ENCODE measurements around the gene SCYGR2. TPM values are rescaled to one million over a fixed set of nuclear protein-coding genes. Genes with fewer than 3 reads are reported as not detected.

Gene SCYGR2
- total RNA-seq, 2 donors from 2014 or later = not detected

GRCh38 chr2:227615906-227616305 is 17.2 kb downstream of the SCYGR2 start:
- H3K27ac Mint-ChIP-seq = no peak overlapping the region
- no peaks in the 10 kb centered on the region for H3K9me3 ChIP-seq (ENCODE audit: control insufficient read depth, low read length, poor library complexity, severe bottlenecking)
- DNase-seq (no peak), ATAC-seq (no peak)
- no peaks in the 10 kb centered on the region for H3K4me1 Mint-ChIP-seq
- H3K27me3 Mint-ChIP-seq = peaks cover 37% of the 10 kb centered on the region
- H3K36me3 Mint-ChIP-seq (ENCODE audit: low read depth) = peaks cover 5% of the 10 kb centered on the region
- no peak overlapping the region for H3K4me3 Mint-ChIP-seq

GRCh38 chr2:227616631-227617030 is 17.9 kb downstream of the SCYGR2 start:
- H3K27ac Mint-ChIP-seq = no peak overlapping the region
- peaks cover 42% of the 10 kb centered on the region for H3K27me3 Mint-ChIP-seq
- H3K36me3 Mint-ChIP-seq (ENCODE audit: low read depth) = peaks cover 5% of the 10 kb centered on the region
- H3K9me3 ChIP-seq (ENCODE audit: control insufficient read depth, low read length, poor library complexity, severe bottlenecking) = no peaks in the 10 kb centered on the region
- peak overlapping the region; percentile 28 for H3K4me3 Mint-ChIP-seq
- H3K4me1 Mint-ChIP-seq = no peaks in the 10 kb centered on the region
- DNase-seq = no peak
- ATAC-seq = no peak

DNA sequence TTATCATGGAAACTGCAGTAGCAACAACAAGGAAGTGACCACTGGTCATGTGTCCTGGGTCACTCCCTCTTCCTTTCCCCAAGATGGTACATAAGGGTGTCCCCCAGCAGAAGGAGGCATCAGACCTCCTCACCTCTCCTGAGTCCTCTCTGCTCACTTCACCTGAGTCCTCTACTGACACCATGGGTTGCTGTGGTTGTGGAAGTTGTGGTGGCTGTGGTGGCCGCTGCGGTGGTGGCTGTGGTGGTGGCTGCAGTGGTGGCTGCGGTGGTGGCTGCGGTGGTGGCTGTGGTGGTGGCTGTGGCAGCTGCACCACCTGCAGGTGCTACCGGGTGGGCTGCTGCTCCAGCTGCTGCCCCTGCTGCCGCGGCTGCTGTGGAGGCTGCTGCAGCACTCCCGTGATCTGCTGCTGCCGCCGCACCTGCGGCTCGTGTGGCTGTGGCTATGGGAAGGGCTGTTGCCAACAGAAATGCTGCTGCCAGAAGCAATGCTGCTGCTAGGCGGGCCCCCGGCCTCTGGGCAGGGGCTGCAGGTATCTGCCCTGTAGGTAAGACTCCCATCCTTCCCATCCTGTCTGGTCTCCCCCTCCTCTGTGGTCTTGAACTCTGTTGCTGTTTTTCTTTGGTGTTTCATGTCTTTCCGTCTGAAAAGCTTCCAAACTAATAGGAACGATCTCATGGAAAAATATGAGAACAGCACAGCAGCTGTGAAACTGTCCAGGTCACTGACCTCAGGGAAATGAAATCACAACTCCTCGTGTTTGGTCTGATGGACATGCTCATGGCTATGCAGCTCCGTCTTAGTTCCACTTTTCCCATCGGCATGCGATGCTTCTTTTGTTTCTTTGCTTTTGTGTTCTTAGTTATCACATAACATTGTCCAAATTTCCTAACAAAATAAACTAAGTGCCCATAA is 18.9 kb downstream of the SCYGR2 start, which contains the start of gene SCYGR4:
Gene SCYGR4, plus strand, starts transcription at position 183 of the 915 bp plus-strand sequence. Its CDS starts 0 bp downstream, at position 183.
- Mint-ChIP-seq H3K27me3 (peaks cover 34% of the 10 kb centered on the region), H3K4me1 (no peaks in the 10 kb centered on the region), H3K27ac (no peak within 1 kb of the TSS), H3K36me3 (ENCODE audit: low read depth) (peaks cover 4% of the 10 kb centered on the region), H3K4me3 (peak within 1 kb of the TSS; percentile 28)
- H3K9me3 ChIP-seq (ENCODE audit: control insufficient read depth, low read length, poor library complexity, severe bottlenecking) = no peaks in the 10 kb centered on the region
- DNase-seq (no peak), ATAC-seq (no peak)

DNA sequence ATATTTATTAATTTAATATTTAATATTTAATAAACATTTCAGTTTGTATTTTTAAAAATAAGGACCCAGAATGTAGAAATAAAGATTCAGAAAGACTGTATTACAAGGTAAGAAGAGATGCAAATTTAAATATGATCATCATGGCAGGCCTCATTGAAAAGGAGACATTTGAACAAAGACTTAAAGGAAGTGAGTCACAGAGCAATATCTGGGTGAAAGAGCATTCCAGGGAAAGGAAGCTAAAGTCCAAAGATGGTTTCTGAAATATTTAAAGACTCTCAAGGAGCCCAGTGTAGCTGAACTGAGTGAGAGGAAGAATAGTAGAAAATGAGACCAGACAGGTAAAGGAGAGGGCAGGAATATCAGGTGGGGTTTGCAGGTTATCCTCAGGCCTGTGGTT is 24.5 kb downstream of the SCYGR2 start:
- Mint-ChIP-seq H3K4me3 (no peak overlapping the region), H3K27me3 (peaks cover 17% of the 10 kb centered on the region), H3K36me3 (ENCODE audit: low read depth) (peaks cover 2% of the 10 kb centered on the region), H3K27ac (no peak overlapping the region), H3K4me1 (no peaks in the 10 kb centered on the region)
- ATAC-seq (no peak), DNase-seq (no peak)
- H3K9me3 ChIP-seq (ENCODE audit: control insufficient read depth, low read length, poor library complexity, severe bottlenecking) = no peaks in the 10 kb centered on the region

GRCh38 chr2:227625420-227625819 is 26.7 kb downstream of the SCYGR2 start:
- DNase-seq (no peak), ATAC-seq (no peak)
- H3K4me1 Mint-ChIP-seq = no peaks in the 10 kb centered on the region
- H3K9me3 ChIP-seq (ENCODE audit: control insufficient read depth, low read length, poor library complexity, severe bottlenecking) = no peaks in the 10 kb centered on the region
- peaks cover 2% of the 10 kb centered on the region for H3K36me3 Mint-ChIP-seq (ENCODE audit: low read depth)
- peaks cover 39% of the 10 kb centered on the region for H3K27me3 Mint-ChIP-seq
- H3K4me3 Mint-ChIP-seq = no peak overlapping the region
- no peak overlapping the region for H3K27ac Mint-ChIP-seq

DNA sequence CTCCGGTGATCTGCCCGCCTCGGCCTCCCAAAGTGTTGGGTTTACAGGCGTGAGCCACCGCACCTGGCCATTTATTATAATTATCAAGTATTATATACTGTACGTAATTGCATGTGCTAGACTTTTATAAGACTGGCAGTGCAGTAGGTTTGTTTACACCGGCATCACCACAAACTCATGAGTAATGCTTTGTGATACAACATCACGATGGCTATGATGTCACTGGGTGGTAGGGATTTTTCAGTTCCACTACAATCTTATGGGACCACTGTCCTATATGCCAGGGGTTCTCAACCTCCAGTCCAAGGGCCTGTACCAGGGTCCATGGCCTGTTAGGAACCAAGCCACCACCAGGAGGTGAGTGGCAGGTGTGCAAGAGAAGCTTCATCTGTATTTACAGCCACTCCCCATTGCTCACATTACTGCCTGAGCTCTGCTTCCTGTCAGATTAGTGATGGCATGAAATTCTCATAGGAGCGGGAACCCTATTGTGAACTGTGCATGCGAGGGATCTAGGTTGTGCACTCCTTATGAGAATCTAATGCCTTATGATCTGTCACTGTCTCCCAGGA is 28.0 kb downstream of the SCYGR2 start:
- H3K36me3 Mint-ChIP-seq (ENCODE audit: low read depth) = peaks cover 2% of the 10 kb centered on the region
- H3K27ac Mint-ChIP-seq = no peak overlapping the region
- DNase-seq = no peak
- H3K4me1 Mint-ChIP-seq = no peaks in the 10 kb centered on the region
- no peak overlapping the region for H3K4me3 Mint-ChIP-seq
- ATAC-seq = no peak
- H3K9me3 ChIP-seq (ENCODE audit: control insufficient read depth, low read length, poor library complexity, severe bottlenecking) = no peaks in the 10 kb centered on the region
- peaks cover 46% of the 10 kb centered on the region for H3K27me3 Mint-ChIP-seq

GRCh38 chr2:227627769-227628168 is 29.1 kb downstream of the SCYGR2 start:
- H3K4me3 Mint-ChIP-seq = no peak overlapping the region
- no peaks in the 10 kb centered on the region for H3K4me1 Mint-ChIP-seq
- no peak for DNase-seq
- H3K36me3 Mint-ChIP-seq (ENCODE audit: low read depth) = peaks cover 2% of the 10 kb centered on the region
- ATAC-seq = no peak
- no peaks in the 10 kb centered on the region for H3K9me3 ChIP-seq (ENCODE audit: control insufficient read depth, low read length, poor library complexity, severe bottlenecking)
- peaks cover 44% of the 10 kb centered on the region for H3K27me3 Mint-ChIP-seq
- no peak overlapping the region for H3K27ac Mint-ChIP-seq

GRCh38 chr2:227629435-227629834 is 30.7 kb downstream of the SCYGR2 start:
- DNase-seq = no peak
- H3K27me3 Mint-ChIP-seq = peaks cover 44% of the 10 kb centered on the region
- H3K4me3 Mint-ChIP-seq = no peak overlapping the region
- H3K4me1 Mint-ChIP-seq = no peaks in the 10 kb centered on the region
- no peak overlapping the region for H3K27ac Mint-ChIP-seq
- no peaks in the 10 kb centered on the region for H3K9me3 ChIP-seq (ENCODE audit: control insufficient read depth, low read length, poor library complexity, severe bottlenecking)
- H3K36me3 Mint-ChIP-seq (ENCODE audit: low read depth) = no peaks in the 10 kb centered on the region
- no peak for ATAC-seq

DNA sequence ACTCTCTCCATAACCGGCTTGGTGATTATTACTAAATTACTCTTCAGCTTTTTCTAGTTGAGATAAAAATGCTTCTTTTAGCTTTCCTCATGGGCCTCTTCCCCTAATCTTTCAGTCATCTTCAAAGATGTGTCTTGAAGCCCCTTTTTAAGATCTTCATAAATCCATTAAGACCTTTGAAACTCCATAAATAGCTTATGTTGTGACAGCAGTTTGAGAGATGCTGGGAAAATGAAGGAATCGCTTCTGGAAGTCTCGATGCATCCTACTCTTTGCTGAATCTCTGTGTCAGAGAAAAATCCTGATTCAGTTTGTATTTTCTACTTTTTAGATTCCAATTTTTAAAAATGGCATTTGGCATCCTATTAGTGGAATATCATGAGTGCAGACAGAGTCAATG is 31.6 kb downstream of the SCYGR2 start:
- ATAC-seq (no peak), DNase-seq (no peak)
- Mint-ChIP-seq H3K36me3 (ENCODE audit: low read depth) (no peaks in the 10 kb centered on the region), H3K27ac (no peak overlapping the region), H3K4me1 (no peaks in the 10 kb centered on the region), H3K4me3 (no peak overlapping the region), H3K27me3 (peaks cover 42% of the 10 kb centered on the region)
- no peaks in the 10 kb centered on the region for H3K9me3 ChIP-seq (ENCODE audit: control insufficient read depth, low read length, poor library complexity, severe bottlenecking)

DNA sequence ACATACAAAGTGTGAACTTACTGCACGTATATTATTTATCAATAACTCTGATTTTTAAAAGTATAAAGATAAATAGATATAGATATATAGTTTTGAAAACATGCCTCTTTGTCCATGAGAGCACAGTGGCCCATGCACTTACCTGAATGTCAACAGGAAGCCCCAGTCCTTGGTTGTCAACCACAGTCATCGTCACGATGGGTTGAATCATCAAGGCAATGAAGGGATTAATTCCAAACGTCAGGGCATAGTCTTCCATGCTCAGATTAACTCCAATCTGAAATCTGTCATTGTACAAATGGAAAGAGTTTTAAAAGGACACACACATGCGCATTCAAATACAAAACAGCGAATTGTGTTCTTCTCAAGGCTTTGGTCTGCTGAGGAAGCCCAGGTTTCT is 34.1 kb downstream of the SCYGR2 start:
- Mint-ChIP-seq H3K27ac (no peak overlapping the region), H3K27me3 (peaks cover 34% of the 10 kb centered on the region), H3K4me3 (no peak overlapping the region), H3K4me1 (no peaks in the 10 kb centered on the region), H3K36me3 (ENCODE audit: low read depth) (no peaks in the 10 kb centered on the region)
- DNase-seq (no peak), ATAC-seq (no peak)
- no peaks in the 10 kb centered on the region for H3K9me3 ChIP-seq (ENCODE audit: control insufficient read depth, low read length, poor library complexity, severe bottlenecking)

GRCh38 chr2:227634201-227634600 is 35.5 kb downstream of the SCYGR2 start:
- H3K27me3 Mint-ChIP-seq = peaks cover 24% of the 10 kb centered on the region
- H3K36me3 Mint-ChIP-seq (ENCODE audit: low read depth) = no peaks in the 10 kb centered on the region
- H3K27ac Mint-ChIP-seq = no peak overlapping the region
- H3K4me3 Mint-ChIP-seq = no peak overlapping the region
- H3K9me3 ChIP-seq (ENCODE audit: control insufficient read depth, low read length, poor library complexity, severe bottlenecking) = no peaks in the 10 kb centered on the region
- no peaks in the 10 kb centered on the region for H3K4me1 Mint-ChIP-seq
- ATAC-seq (no peak), DNase-seq (no peak)

- DNase-seq (no peak), ATAC-seq (no peak)
- H3K9me3 ChIP-seq (ENCODE audit: control insufficient read depth, low read length, poor library complexity, severe bottlenecking) = no peaks in the 10 kb centered on the region
- H3K27me3 Mint-ChIP-seq = peaks cover 19% of the 10 kb centered on the region
- no peak overlapping the region for H3K4me3 Mint-ChIP-seq
- H3K27ac Mint-ChIP-seq = no peak overlapping the region
- no peaks in the 10 kb centered on the region for H3K4me1 Mint-ChIP-seq
- H3K36me3 Mint-ChIP-seq (ENCODE audit: low read depth) = peaks cover 2% of the 10 kb centered on the region
Measured at GRCh38 chr2:227642656-227643055, 44.0 kb downstream of the SCYGR2 start.

- DNase-seq (no peak), ATAC-seq (no peak)
- H3K9me3 ChIP-seq (ENCODE audit: control insufficient read depth, low read length, poor library complexity, severe bottlenecking) = no peaks in the 10 kb centered on the region
- Mint-ChIP-seq H3K4me1 (no peaks in the 10 kb centered on the region), H3K4me3 (no peak overlapping the region), H3K36me3 (ENCODE audit: low read depth) (peaks cover 2% of the 10 kb centered on the region), H3K27me3 (peaks cover 32% of the 10 kb centered on the region), H3K27ac (no peak overlapping the region)
Measured at GRCh38 chr2:227643990-227644551, 45.4 kb downstream of the SCYGR2 start.
